ENCODE results near the gene MTARC1. TPM values are rescaled to one million over a fixed set of nuclear protein-coding genes. Genes with fewer than 3 reads are reported as not detected.
A peak's percentile ranks its signal among the peaks of the same experiment; 100 is the strongest.

The MTARC1 gene
- total RNA-seq, 4 donors from 2014 or later = 44.0 to 96.5 (median 59.7) TPM

DNA sequence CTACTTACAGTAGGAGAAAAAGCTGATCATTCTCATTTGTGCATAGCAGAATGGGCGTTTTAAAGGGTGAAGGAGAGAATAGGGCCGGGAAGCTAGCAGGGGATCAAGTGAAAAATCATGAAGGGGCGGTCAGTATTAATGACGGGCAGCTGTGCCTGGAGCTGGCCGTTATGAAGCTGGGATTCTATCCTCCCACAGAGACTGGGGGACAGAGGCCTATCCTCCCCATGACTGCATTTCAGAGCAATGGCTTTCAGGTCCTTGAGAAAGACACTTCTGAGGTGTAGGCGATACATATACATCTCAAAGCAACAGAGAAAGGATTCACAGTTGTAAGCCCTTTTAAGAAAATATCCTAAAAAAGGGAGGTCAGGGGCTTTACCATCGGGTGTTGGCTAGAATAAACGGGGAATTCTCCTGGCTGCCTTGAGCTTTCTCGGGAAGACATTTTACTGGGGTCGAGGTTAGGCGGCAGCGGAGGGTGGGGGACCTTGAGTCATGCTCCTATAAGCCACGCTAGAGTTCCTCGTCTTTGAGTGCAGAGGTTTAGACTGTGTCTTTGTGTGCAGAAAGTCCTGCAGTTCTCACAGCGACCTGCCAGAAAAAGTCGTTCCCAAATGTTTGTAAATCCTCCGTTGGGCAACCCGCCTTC lies 39.1 kb upstream of the MTARC1 start:
- intact Hi-C loops (cut with DNase I) = no loop called here
- H3K27me3 ChIP-seq = no peaks in the 10 kb centered on the region
- peaks cover 20 to 28% of the 10 kb centered on the region in 2 donors for H3K4me1 ChIP-seq
- 26 to 34% methylated on average over 14 to 18 of the region's 18 CpGs for WGBS, 2 donors
- TF ChIP-seq, protein P1, sequence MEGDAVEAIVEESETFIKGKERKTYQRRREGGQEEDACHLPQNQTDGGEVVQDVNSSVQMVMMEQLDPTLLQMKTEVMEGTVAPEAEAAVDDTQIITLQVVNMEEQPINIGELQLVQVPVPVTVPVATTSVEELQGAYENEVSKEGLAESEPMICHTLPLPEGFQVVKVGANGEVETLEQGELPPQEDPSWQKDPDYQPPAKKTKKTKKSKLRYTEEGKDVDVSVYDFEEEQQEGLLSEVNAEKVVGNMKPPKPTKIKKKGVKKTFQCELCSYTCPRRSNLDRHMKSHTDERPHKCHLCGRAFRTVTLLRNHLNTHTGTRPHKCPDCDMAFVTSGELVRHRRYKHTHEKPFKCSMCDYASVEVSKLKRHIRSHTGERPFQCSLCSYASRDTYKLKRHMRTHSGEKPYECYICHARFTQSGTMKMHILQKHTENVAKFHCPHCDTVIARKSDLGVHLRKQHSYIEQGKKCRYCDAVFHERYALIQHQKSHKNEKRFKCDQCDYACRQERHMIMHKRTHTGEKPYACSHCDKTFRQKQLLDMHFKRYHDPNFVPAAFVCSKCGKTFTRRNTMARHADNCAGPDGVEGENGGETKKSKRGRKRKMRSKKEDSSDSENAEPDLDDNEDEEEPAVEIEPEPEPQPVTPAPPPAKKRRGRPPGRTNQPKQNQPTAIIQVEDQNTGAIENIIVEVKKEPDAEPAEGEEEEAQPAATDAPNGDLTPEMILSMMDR (IDR thresholded peaks at IDR 0.05) = peak in 1 of 6 experiments; percentile 19
- no peak for TF ChIP-seq POLR2A (IDR thresholded peaks at IDR 0.05)
- H3K9me3 ChIP-seq = no peaks in the 10 kb centered on the region
- H3K27ac ChIP-seq = peak overlapping the region; percentile 84 to 93 (median 88)
- DNase-seq = no peak
- H3K4me3 ChIP-seq (replicated peaks in 1 of 3) = peak overlapping the region in 2 of 3 donors; percentile 67 to 77
- H3K36me3 ChIP-seq = no peaks in the 10 kb centered on the region

GRCh38 chr1:220748089-220748934 lies 38.4 kb upstream of the MTARC1 start, which contains the start of gene MTARC2:
Gene MTARC2, plus strand, starts transcription at chr1:220748322. Its CDS starts 210 bp downstream, at chr1:220748532.
- TF ChIP-seq, protein P1 (IDR thresholded peaks at IDR 0.05) = no peak
- peak; percentile 96 to 99 for TF ChIP-seq POLR2A (IDR thresholded peaks at IDR 0.05)
- peak within 1 kb of the TSS; percentile 67 to 77 (median 74) for H3K4me3 ChIP-seq (replicated peaks in 1 of 3)
- H3K9me3 ChIP-seq = no peaks in the 10 kb centered on the region
- no peaks in the 10 kb centered on the region for H3K36me3 ChIP-seq
- intact Hi-C loops (cut with DNase I) = no loop called here
- peaks cover 20 to 30% of the 10 kb centered on the region in 2 donors for H3K4me1 ChIP-seq
- DNase-seq = peak; percentile 95 to 96
- no peaks in the 10 kb centered on the region for H3K27me3 ChIP-seq
- 0 to 1% methylated on average over 21 to 38 of the region's 77 CpGs for WGBS, 2 donors
- H3K27ac ChIP-seq = peak within 1 kb of the TSS; percentile 84 to 93 (median 88)

DNA sequence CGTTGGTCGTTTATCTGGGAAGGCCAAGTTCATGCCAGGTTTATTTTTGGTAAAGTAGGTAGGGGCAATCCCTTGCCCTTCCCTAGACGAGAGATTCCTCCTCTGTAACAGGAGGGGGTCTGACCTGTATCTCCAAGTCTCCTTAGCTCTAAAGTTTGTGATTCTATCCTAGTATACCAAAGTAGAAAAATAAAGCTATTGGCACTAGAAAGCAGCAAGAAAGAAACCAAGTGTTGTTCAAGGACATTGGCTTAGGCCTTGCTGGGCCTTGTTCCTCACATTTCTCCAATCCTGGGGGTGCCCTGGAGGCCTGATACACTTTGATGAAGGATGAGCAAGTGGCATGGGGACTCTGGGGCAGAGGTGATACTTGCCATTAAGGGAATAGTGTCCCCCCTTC lies 37.8 kb upstream of the MTARC1 start:
- H3K27me3 ChIP-seq = no peaks in the 10 kb centered on the region
- peaks cover 20 to 35% of the 10 kb centered on the region in 2 donors for H3K4me1 ChIP-seq
- intact Hi-C loops (cut with DNase I) = no loop called here
- H3K9me3 ChIP-seq = no peaks in the 10 kb centered on the region
- H3K4me3 ChIP-seq (replicated peaks in 1 of 3) = peak overlapping the region; percentile 67 to 77 (median 74)
- peak overlapping the region; percentile 84 to 93 (median 88) for H3K27ac ChIP-seq
- WGBS, 2 donors = 0 to 6% methylated on average over 3 of the region's 3 CpGs
- no peak for TF ChIP-seq POLR2A (IDR thresholded peaks at IDR 0.05)
- TF ChIP-seq, protein P1 (IDR thresholded peaks at IDR 0.05) = no peak
- no peak for DNase-seq
- no peaks in the 10 kb centered on the region for H3K36me3 ChIP-seq

- no peaks in the 10 kb centered on the region for H3K9me3 ChIP-seq
- WGBS, 2 donors = 23 to 24% methylated on average over 6 of the region's 6 CpGs
- peak overlapping the region in 1 of 3 donors; percentile 67 for H3K4me3 ChIP-seq (replicated peaks in 1 of 3)
- intact Hi-C loops (cut with DNase I) = no loop called here
- H3K36me3 ChIP-seq = peaks cover 4% of the 10 kb centered on the region in 2 donors
- H3K4me1 ChIP-seq = peaks cover 20 to 35% of the 10 kb centered on the region in 2 donors
- TF ChIP-seq, protein P1 (IDR thresholded peaks at IDR 0.05) = no peak
- peak in 1 of 2 donors; percentile 21 for TF ChIP-seq POLR2A (IDR thresholded peaks at IDR 0.05)
- peak overlapping the region; percentile 64 to 93 (median 84) for H3K27ac ChIP-seq
- peak; percentile 41 to 56 for DNase-seq
- H3K27me3 ChIP-seq = no peaks in the 10 kb centered on the region
Observed at GRCh38 chr1:220750131-220750515, 36.6 kb upstream of the MTARC1 start.
